Activated CD4-positive, alpha-beta T cell treated with anti-CD3 and anti-CD28 coated beads, Interleukin-2, amount 50 U/mL, for 24 hours (primary cell): ENCODE results near the gene MOV10.
A peak's percentile ranks its signal among the peaks of the same experiment; 100 is the strongest.

Source experiments
- DNase-seq, 2 donors: peaks; one replicate each; pipeline ENCODE4 v3.0.0-alpha.2; 2020; ENCODE audit warnings: low read depth in 1 of 2, low spot score in 1 of 2

MOV10 gene

GRCh38 chr1:112698366-112699310 is 24.2 kb downstream of the MOV10 start:
- no peak for DNase-seq

- no peak for DNase-seq
Observed at GRCh38 chr1:112699425-112700144, 25.1 kb downstream of the MOV10 start.

- no peak for DNase-seq
Observed at GRCh38 chr1:112700290-112701226, 26.1 kb downstream of the MOV10 start.

GRCh38 chr1:112701227-112702066 is 27.0 kb downstream of the MOV10 start:
- no peak for DNase-seq

- no peak for DNase-seq
Observed at GRCh38 chr1:112702067-112702395, 27.6 kb downstream of the MOV10 start.

- no peak for DNase-seq
Observed at GRCh38 chr1:112702420-112703261, 28.2 kb downstream of the MOV10 start.

GRCh38 chr1:112703706-112704105 is 29.2 kb downstream of the MOV10 start:
- DNase-seq: no peak

- no peak for DNase-seq
Observed at GRCh38 chr1:112704391-112704933, 30.0 kb downstream of the MOV10 start.

- DNase-seq: no peak
Observed at GRCh38 chr1:112704934-112705627, 30.6 kb downstream of the MOV10 start.

- no peak for DNase-seq
Observed at GRCh38 chr1:112706505-112707220, 32.2 kb downstream of the MOV10 start, which contains the start of gene RHOC. Gene RHOC, minus strand, starts transcription at chr1:112707127. Its CDS starts 3,328 bp downstream, at chr1:112703799.

- peak in 1 of 2 donors; percentile 46 for DNase-seq
Observed at GRCh38 chr1:112707221-112708001, 33.0 kb downstream of the MOV10 start.

GRCh38 chr1:112708002-112708448 is 33.6 kb downstream of the MOV10 start:
- DNase-seq: no peak

- DNase-seq: no peak
Observed at GRCh38 chr1:112708489-112708888, 34.0 kb downstream of the MOV10 start.

- no peak for DNase-seq
Observed at GRCh38 chr1:112710159-112710558, 35.7 kb downstream of the MOV10 start.

GRCh38 chr1:112710586-112710985 is 36.1 kb downstream of the MOV10 start:
- no peak for DNase-seq

- DNase-seq: no peak
Observed at GRCh38 chr1:112711041-112711440, 36.6 kb downstream of the MOV10 start.

GRCh38 chr1:112711670-112712069 is 37.2 kb downstream of the MOV10 start:
- DNase-seq: no peak
